ENCODE data around the gene NACC2.
"Not testable (repeated sequence)": the region's sequence is repeated elsewhere in the genome, so short reads cannot be mapped to it uniquely, and the experiment has no call there.

DNA sequence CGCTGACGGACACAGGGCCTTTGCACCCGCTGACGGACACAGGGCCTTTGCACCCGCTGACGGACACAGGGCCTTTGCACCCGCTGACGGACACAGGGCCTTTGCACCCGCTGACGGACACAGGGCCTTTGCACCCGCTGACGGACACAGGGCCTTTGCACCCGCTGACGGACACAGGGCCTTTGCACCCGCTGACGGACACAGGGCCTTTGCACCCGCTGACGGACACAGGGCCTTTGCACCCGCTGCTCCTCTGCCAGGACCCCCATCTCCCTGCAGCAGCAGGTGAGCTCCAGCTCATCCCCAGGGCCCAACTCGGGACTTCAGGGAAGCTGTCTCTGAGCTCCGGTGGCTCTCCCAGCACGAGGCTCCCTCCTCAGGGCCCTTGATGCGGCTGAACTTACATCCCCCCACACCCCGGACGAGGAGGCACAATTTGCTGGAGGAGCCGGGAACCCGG lies 6.6 kb upstream of the NACC2 start:
- TF ChIP-seq TOX (CRISPR knock-in tag; IDR thresholded peaks at IDR 0.05; ENCODE audit: borderline replicate concordance); ZFP30 (CRISPR knock-in tag; IDR thresholded peaks at IDR 0.05); PATZ1 (CRISPR knock-in tag; IDR thresholded peaks at IDR 0.05; ENCODE audit: borderline replicate concordance); ZNF70 (CRISPR knock-in tag; IDR thresholded peaks at IDR 0.05); RARB (CRISPR knock-in tag; IDR thresholded peaks at IDR 0.05); CSDC2 (CRISPR knock-in tag; IDR thresholded peaks at IDR 0.05); ZFP3 (CRISPR knock-in tag; IDR thresholded peaks at IDR 0.05); SNAI2 (CRISPR knock-in tag; IDR thresholded peaks at IDR 0.05): not testable (repeated sequence)
- TF ChIP-seq, protein P1, sequence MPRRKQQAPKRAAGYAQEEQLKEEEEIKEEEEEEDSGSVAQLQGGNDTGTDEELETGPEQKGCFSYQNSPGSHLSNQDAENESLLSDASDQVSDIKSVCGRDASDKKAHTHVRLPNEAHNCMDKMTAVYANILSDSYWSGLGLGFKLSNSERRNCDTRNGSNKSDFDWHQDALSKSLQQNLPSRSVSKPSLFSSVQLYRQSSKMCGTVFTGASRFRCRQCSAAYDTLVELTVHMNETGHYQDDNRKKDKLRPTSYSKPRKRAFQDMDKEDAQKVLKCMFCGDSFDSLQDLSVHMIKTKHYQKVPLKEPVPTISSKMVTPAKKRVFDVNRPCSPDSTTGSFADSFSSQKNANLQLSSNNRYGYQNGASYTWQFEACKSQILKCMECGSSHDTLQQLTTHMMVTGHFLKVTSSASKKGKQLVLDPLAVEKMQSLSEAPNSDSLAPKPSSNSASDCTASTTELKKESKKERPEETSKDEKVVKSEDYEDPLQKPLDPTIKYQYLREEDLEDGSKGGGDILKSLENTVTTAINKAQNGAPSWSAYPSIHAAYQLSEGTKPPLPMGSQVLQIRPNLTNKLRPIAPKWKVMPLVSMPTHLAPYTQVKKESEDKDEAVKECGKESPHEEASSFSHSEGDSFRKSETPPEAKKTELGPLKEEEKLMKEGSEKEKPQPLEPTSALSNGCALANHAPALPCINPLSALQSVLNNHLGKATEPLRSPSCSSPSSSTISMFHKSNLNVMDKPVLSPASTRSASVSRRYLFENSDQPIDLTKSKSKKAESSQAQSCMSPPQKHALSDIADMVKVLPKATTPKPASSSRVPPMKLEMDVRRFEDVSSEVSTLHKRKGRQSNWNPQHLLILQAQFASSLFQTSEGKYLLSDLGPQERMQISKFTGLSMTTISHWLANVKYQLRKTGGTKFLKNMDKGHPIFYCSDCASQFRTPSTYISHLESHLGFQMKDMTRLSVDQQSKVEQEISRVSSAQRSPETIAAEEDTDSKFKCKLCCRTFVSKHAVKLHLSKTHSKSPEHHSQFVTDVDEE (CRISPR knock-in tag; IDR thresholded peaks at IDR 0.05), result not testable (repeated sequence)
